Mucosa of descending colon (tissue), 3 donors: Measurements from ENCODE around the gene ZSCAN16. TPM values are rescaled to one million over a fixed set of nuclear protein-coding genes. Genes with fewer than 3 reads are reported as not detected.
A peak's percentile ranks its signal among the peaks of the same experiment; 100 is the strongest.

ENCODE experiments used
- ATAC-seq: fragments of 200-7000 bp; cut with Tn5 transposase; one replicate; pipeline ENCODE4 v1.9.1; 2020; ENCODE audit warnings: mild to moderate bottlenecking, moderate library complexity
- DNase-seq, 3 donors: peaks; one replicate each; pipeline ENCODE4 v3.0.0-alpha.2; 2020
- H3K36me3 ChIP-seq: fragments of 200-600 bp; one replicate; pipeline ENCODE4 v1.8.0; 2021; ENCODE audit warnings: low read depth, mild to moderate bottlenecking
- H3K4me1 ChIP-seq: fragments of 200-600 bp; one replicate; pipeline ENCODE4 v1.8.0; 2021; ENCODE audit warnings: low read depth, mild to moderate bottlenecking
- H3K4me3 ChIP-seq: fragments of 200-600 bp; one replicate; pipeline ENCODE4 v1.8.0; 2021; ENCODE audit warnings: mild to moderate bottlenecking
- H3K9me3 ChIP-seq: fragments of 200-600 bp; one replicate; pipeline ENCODE4 v1.8.0; 2021; ENCODE audit warnings: mild to moderate bottlenecking
- intact Hi-C, 2 donors: fragments of 100-400 bp; cut with DNase I in 1 of 2; cut with micrococcal nuclease in 1 of 2; formaldehyde crosslinking; loops; one replicate each; pipeline versions ENCODE4 v1.11.0 to v1.11.1; 2022; cut with DNase I, micrococcal nuclease
- total RNA-seq, 3 donors: library from RNA; stranded (reverse); fragmentation: NEBNext Ultra II Directional in 2 of 3; extraction: Animal tissue kit (Norgen Biotek cat#: 25700) in 2 of 3; gene quantifications; one replicate each; pipeline versions ENCODE4 v1.2.1 to v1.2.4, GENCODE V29; 2021 to 2023
- TF ChIP-seq, protein P1 (sequence below): fragments of 200-600 bp; IDR thresholded peaks from one replicate; pipeline ENCODE4 v1.8.0; 2022; ENCODE audit warnings: antibody characterized with exemption, mild to moderate bottlenecking
- donor health status: DM: no; HTN: no; CAD: no; lungs with moderate emphysema.
- donor health status: DM: no; HTN: no; CAD: no.
- donor health status: DM: no; HTN: yes; CAD: no.

ZSCAN16 gene
- total RNA-seq, 3 donors from 2014 or later = 7.4 to 9.5 (median 8.3) TPM

DNA sequence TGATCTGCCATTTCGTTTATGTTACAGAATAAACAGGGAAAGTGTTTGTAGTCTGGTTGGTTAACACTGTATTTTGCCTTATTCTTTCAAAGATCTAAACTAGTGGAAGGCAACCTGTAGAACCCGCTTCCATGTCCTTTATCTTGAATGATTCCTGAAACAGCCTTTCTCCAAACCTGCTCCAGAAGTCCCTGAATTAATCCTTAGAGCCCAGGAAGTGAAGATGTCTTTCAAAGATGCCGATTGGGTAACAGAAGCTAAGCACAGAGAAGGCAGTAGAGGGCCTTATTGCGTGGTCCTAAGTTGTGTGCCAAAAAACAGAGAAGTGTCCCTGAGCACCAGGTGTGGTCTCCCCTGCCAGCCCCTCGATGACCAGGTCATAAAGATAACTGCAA is 19.2 kb upstream of the ZSCAN16 start:
- intact Hi-C loops = no loop called here
- Histone ChIP-seq H3K9me3 (no peaks in the 10 kb centered on the region), H3K4me3 (no peak overlapping the region), H3K4me1 (no peaks in the 10 kb centered on the region), H3K36me3 (no peaks in the 10 kb centered on the region)
- TF ChIP-seq, protein P1, sequence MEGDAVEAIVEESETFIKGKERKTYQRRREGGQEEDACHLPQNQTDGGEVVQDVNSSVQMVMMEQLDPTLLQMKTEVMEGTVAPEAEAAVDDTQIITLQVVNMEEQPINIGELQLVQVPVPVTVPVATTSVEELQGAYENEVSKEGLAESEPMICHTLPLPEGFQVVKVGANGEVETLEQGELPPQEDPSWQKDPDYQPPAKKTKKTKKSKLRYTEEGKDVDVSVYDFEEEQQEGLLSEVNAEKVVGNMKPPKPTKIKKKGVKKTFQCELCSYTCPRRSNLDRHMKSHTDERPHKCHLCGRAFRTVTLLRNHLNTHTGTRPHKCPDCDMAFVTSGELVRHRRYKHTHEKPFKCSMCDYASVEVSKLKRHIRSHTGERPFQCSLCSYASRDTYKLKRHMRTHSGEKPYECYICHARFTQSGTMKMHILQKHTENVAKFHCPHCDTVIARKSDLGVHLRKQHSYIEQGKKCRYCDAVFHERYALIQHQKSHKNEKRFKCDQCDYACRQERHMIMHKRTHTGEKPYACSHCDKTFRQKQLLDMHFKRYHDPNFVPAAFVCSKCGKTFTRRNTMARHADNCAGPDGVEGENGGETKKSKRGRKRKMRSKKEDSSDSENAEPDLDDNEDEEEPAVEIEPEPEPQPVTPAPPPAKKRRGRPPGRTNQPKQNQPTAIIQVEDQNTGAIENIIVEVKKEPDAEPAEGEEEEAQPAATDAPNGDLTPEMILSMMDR = no peak
- DNase-seq (peak in 1 of 3 donors; percentile 2), ATAC-seq (peak; percentile 39)

DNA sequence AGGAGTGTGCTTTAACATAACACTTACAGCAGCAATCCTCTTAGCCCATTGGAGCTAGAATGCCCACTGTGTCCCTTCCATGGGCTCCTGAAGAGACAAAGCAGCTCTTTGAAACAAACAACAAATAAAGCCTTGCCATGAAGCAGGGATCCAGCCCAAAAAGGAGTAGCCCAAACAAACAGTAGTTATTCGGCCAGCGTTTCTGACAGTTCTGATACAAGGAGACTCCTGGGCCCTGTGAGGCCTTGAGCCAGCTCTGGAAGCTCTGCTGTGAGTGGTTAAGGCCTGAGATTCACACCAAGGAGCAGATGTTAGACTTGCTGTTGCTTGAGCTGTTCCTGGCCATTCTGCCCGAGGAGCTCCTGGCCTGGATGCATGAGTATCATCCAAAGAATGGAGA is 16.9 kb upstream of the ZSCAN16 start:
- TF ChIP-seq, protein P1 = no peak
- Histone ChIP-seq H3K36me3 (no peaks in the 10 kb centered on the region), H3K4me3 (no peak overlapping the region), H3K4me1 (no peaks in the 10 kb centered on the region), H3K9me3 (no peaks in the 10 kb centered on the region)
- DNase-seq (no peak), ATAC-seq (no peak)
- intact Hi-C loops = no loop called here

GRCh38 chr6:28111964-28112363 is 12.4 kb upstream of the ZSCAN16 start:
- Histone ChIP-seq H3K4me3 (no peak overlapping the region), H3K36me3 (no peaks in the 10 kb centered on the region), H3K4me1 (no peaks in the 10 kb centered on the region), H3K9me3 (no peaks in the 10 kb centered on the region)
- intact Hi-C loops = no loop called here
- ATAC-seq = no peak
- no peak for DNase-seq
- TF ChIP-seq, protein P1 = no peak

- Histone ChIP-seq H3K9me3 (no peaks in the 10 kb centered on the region), H3K36me3 (no peaks in the 10 kb centered on the region), H3K4me1 (no peaks in the 10 kb centered on the region), H3K4me3 (no peak overlapping the region)
- ATAC-seq (no peak), DNase-seq (no peak)
- TF ChIP-seq, protein P1 = no peak
- intact Hi-C loops = no loop called here
Observed at GRCh38 chr6:28115799-28116198, 8.6 kb upstream of the ZSCAN16 start.

DNA sequence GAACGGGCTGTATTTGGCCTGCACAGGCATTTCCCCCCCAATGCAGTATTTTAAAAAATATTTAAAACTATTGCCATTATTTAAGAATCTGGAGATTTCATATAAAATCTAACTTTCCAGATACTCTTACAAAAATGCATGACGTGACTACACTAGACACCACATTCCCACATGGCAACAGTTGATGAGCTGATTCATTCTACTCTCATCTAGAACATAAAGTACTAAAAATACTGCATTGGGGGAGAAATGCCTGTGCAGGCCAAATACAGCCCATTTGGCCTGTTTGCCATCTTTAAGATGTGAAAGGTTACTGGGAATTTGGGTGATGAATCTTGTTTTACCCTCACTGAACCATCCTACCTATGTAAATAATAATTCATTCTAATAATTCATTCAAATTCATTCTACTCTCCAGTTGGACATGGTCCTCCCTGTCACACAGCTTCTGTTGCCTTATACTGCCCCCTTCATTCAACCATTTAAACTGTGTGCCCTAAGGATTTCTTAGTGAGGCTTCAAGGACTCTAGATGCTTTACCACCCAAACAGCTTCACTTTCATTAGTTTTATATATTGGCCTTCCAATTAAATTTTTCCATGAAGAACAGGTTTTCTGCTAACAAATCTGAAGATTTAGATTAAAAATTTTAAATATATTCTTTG is 6.9 kb upstream of the ZSCAN16 start:
- no peaks in the 10 kb centered on the region for H3K4me1 ChIP-seq
- intact Hi-C loops = no loop called here
- H3K9me3 ChIP-seq = no peaks in the 10 kb centered on the region
- TF ChIP-seq, protein P1 = no peak
- DNase-seq (no peak), ATAC-seq (no peak)
- no peak overlapping the region for H3K4me3 ChIP-seq
- H3K36me3 ChIP-seq = no peaks in the 10 kb centered on the region

DNA sequence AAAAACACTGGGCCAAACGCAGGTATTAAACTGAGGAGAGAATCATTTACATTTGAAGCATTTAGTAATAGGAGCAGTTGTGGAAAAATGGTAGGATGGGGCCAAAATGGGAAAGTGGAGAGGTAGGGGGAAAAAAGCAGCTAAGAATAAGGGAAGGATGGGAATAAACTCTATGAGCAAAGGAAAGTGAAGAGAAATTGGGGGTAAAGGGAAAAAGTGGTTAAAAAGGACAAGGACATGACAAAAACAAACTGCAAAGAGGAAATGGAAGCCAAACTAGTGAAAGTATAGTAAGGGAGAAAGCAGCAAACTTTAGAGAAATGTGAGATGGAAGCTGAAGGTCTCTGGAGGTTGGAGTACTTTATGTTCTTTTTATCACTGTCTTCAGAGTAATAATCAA is 6.2 kb upstream of the ZSCAN16 start:
- ATAC-seq (no peak), DNase-seq (no peak)
- Histone ChIP-seq H3K9me3 (no peaks in the 10 kb centered on the region), H3K4me1 (no peaks in the 10 kb centered on the region), H3K36me3 (no peaks in the 10 kb centered on the region), H3K4me3 (no peak overlapping the region)
- intact Hi-C loops = no loop called here
- TF ChIP-seq, protein P1 = no peak
